Upper lobe of left lung (tissue), 4 donors: ENCODE data around the gene PTPRD.

Experiments
- CTCF ChIP-seq, 6 experiments: fragments of 450-650 bp in 4 of 6; fragments of 200-600 bp in 2 of 6; sonication (generic) in 2 of 6; IDR thresholded peaks; one replicate each; pipeline ENCODE4 v1.5.1; 2016 to 2019; ENCODE audit warnings: antibody characterized with exemption in 6 of 6
- EP300 ChIP-seq, 4 donors: sonication (generic); formaldehyde crosslinking; IDR thresholded peaks; one replicate each; pipeline ENCODE4 v1.5.1; 2017; ENCODE audit warnings: antibody characterized with exemption in 4 of 4, control low read depth in 2 of 4
- POLR2A ChIP-seq, 4 donors: fragments of 450-650 bp; IDR thresholded peaks; one replicate each; pipeline ENCODE4 v1.5.1; 2016 to 2017; ENCODE audit warnings: antibody characterized with exemption in 4 of 4, mild to moderate bottlenecking in 2 of 4
- POLR2AphosphoS5 ChIP-seq, 2 donors: sonication (generic); formaldehyde crosslinking; IDR thresholded peaks; one replicate each; pipeline ENCODE4 v1.5.1; 2017; ENCODE audit warnings: antibody characterized with exemption in 2 of 2

- no peak for TF ChIP-seq CTCF (IDR thresholded peaks at IDR 0.05)
- no peak for TF ChIP-seq EP300 (IDR thresholded peaks at IDR 0.05)
- no peak for TF ChIP-seq POLR2A (IDR thresholded peaks at IDR 0.05)
- TF ChIP-seq POLR2AphosphoS5 (IDR thresholded peaks at IDR 0.05): no peak
These were observed 795.6 kb downstream of the PTPRD start for GRCh38 chr9:9817176-9817575.
